NK-92 treated with Interleukin-12 subunit alpha and Interleukin-12 subunit beta, amount 100 ng/mL, for 24 hours (cell line): Measurements from ENCODE around the gene CDK19.
"Not testable (repeated sequence)": the region's sequence is repeated elsewhere in the genome, so short reads cannot be mapped to it uniquely, and the experiment has no call there.

Experiments used
- DNase-seq: peaks from one replicate; lab custom pipeline; 2025; lab: John Stamatoyannopoulos, UW

The CDK19 gene

GRCh38 chr6:110622912-110623578, 192.2 kb downstream of the CDK19 start:
- no peak for DNase-seq

- DNase-seq, result no peak
Observed at GRCh38 chr6:110621061-110621460, 194.2 kb downstream of the CDK19 start.

- no peak for DNase-seq
Observed at GRCh38 chr6:110620065-110620464, 195.2 kb downstream of the CDK19 start.

DNA sequence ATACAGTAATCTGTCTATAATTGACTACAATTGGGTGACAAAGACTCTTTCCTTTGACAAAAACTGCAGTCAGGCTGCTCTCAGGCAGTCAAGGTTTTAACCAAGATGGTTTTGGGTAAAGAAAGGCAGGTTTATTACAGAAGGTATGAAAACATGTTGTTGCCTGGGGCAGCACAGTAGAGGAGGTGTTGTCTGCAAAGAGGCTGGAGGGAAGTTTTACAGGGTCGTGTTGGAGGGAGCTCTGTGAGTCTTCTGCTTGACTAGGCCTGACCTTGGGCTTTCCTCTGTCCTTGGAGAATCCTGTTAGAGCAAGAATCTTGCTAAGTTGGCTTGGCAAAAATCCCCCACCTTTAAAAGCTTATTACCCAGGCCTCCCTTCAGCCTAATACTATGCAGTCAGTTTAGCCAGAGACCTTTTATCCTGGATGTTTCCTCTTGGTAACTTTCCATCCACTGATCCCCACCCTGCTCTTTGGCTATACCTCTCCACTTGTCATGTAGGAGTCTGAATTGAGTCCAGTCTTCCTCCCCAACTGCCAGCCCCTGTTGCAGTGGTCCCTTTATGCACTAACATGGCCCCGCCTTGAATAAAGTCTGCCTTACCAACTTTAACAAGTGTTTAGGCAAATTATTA, 195.9 kb downstream of the CDK19 start:
- DNase-seq, result no peak

GRCh38 chr6:110618591-110619267, 196.5 kb downstream of the CDK19 start:
- no peak for DNase-seq

- no peak for DNase-seq
Observed at GRCh38 chr6:110617057-110617456, 198.2 kb downstream of the CDK19 start.

- no peak for DNase-seq
Observed at GRCh38 chr6:110615722-110616121, 199.5 kb downstream of the CDK19 start.

DNA sequence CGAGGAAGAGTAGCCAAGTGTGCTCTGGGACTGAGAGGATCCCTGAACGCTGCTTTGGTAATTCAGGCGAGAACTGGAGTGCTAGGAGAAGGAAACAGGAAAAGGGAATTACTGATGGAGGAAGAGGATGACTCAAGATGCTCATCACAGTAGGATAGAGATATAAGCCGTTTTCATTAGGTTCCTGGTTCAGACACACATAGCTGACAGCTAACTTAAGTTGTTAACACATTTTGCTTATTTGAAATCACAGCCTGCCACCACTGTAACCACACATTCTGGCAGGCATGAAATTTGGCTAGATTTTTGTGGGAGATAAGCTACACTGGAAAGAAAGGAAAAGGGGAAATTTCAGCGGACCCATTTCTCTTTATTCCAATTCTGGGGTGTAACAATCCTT, 200.7 kb downstream of the CDK19 start:
- DNase-seq, result no peak

DNA sequence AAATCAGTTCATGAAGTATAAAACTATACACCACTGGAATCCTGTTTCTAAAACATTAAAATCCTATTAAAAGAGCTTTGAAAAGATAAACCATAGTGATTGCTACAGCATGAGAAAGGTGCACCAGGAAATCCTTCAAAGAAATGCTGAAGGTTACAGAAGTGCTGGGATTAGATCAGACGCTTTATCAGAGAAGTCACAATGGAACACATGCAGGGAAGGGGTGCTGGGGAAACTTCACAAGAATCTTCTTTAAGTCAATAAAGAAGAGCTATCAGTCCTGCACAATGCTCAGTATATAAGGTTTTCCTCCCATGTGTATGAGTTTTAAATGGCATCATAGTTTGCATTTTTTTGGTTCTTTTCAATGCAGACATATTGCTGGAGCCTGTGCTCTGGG, 201.2 kb downstream of the CDK19 start:
- DNase-seq, result no peak

- DNase-seq, result no peak
Observed at GRCh38 chr6:110613356-110613755, 201.9 kb downstream of the CDK19 start.

GRCh38 chr6:110612298-110612697, 203.0 kb downstream of the CDK19 start:
- DNase-seq, result no peak

DNA sequence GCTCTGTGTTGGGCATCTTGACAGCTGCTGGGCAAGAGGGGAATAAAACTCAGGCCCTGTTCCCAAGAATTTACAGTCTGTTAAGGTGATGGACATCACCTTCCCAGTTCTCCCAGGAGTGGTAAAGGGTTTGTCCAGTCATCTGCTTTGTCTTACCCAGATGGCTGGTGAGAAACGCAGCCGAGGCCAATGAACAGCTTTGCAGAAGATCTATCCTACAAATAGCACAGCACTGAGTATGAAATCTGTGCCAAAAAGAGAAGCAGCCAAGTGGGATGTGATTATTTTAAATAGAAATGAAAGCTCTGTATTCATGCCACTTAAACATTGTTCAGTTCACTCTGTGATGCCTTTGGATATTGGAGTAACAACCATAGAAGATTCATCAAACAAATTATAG, 206.2 kb downstream of the CDK19 start:
- no peak for DNase-seq

GRCh38 chr6:110608151-110608550, 207.1 kb downstream of the CDK19 start:
- no peak for DNase-seq

GRCh38 chr6:110606151-110606550, 209.1 kb downstream of the CDK19 start:
- DNase-seq, result no peak

DNA sequence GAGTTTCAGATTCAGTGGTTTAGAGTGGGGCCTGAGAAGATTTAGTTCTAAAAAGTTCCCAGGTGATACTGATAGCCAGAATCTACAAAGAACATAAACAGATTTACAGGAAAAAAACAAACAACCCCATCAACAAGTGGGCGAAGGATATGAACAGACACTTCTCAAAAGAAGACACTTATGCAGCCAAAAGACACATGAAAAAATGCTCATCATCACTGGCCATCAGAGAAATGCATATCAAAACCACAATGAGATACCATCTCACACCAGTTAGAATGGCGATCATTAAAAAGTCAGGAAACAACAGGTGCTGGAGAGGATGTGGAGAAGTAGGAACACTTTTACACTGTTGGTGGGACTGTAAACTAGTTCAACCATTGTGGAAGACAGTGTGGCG, 214.6 kb downstream of the CDK19 start:
- DNase-seq, result not testable (repeated sequence)

GRCh38 chr6:110597761-110598160, 217.5 kb downstream of the CDK19 start:
- DNase-seq, result no peak

- no peak for DNase-seq
Observed at GRCh38 chr6:110596354-110596753, 218.9 kb downstream of the CDK19 start.

DNA sequence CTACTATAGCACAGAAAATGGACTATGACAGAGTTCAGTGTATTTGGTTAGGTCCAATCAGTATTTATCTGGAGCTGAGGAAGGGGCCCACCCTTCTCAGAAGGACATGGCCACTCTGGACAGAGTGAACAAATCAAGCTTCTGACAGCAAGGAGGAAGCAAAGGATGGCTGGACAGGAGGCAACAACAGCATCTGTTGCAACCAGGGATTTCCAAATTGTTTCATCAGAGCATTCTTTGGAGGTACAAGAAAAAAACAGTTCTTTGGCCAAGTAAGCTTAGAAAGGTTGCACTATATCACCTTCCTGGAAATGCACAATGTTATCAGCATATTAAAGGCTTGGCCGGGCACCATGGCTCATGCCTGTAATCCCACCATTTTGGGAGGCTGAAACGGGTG, 220.2 kb downstream of the CDK19 start:
- DNase-seq, result no peak

DNA sequence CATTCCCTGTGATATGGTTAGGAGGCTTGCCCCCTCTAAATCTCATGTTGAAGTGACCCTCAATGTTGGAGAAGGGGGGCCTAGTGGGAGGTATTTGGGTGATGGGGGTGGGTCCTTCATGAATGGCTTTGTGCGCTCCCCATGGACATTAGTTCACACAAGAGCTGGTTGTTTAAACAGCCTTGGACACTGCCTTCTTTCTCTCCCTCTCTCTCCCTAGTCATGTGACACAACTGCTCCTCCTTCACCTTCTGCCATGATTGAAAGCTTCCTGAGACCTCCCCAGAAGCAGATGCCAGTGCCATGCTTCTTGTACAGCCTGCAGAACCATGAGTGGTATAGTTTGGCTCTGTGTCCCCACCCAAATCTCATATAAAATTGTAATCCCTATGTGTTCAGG, 221.6 kb downstream of the CDK19 start:
- DNase-seq, result no peak

DNA sequence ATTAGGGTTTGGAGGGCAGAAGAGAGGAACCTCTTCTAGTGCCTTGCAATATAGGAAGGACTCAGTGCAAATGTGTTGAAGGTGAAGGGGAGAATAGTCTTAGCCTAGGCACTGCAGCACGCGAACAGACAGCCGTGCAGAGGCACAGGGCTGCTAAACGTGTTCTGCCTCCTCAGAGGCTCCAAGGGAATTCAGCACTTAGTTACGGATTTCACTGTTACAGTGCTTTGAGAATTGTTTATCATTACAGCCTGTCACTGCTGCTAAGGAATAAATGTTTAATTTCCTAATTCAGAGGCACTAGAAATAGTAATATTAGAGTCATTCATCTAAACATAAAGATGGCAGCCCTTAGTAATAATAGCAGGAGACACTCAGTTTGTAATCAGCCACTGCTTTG, 222.5 kb downstream of the CDK19 start:
- DNase-seq, result no peak

GRCh38 chr6:110590821-110591351, 224.4 kb downstream of the CDK19 start:
- DNase-seq, result no peak

GRCh38 chr6:110589865-110590513, 225.3 kb downstream of the CDK19 start:
- DNase-seq, result no peak

DNA sequence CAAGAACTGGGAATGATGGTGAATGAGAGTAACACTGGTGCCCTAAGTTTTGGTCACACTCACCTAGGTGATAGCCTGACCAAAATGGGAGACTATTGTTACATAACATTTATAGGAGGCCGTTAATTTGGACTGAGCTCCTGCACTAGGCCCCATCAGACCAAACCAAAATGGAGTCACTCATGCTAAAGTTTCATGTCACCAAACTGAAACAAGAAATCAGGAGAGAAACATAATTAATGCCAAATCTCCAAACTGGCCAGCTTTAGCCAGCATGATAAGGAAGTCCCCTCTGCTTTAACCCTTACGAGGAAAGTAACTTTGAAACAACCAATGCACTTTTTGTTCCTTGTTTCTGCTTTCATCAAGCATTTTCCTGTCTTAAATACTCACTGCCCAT, 227.9 kb downstream of the CDK19 start:
- no peak for DNase-seq
